ENCODE results near the gene SFMBT1.

SFMBT1 gene

DNA sequence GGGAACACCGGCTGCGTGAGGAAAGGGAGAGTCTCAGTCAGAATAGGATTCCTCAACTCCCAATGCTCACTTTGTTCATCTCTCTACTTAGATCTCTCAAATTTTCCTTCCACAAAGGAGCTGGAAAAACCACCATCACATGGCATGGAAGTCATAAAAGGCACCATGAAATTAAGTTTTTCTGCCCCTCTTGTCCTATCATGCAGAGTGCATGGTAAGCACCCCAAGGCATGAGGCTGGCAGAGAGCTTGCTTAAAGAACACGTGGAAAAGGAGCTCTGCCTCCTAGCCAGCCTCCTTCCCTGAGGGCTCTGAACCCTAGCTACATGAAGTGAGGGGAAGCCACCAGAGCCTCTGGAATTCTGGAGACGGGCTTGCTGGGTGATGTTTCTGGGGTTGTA is 166.3 kb downstream of the SFMBT1 start:
- H3K27me3 ChIP-seq (replicated peaks; ENCODE audit: control insufficient read depth, insufficient read depth, low read length, poor library complexity, severe bottlenecking) = no peaks in the 10 kb centered on the region
- peaks cover 4% of the 10 kb centered on the region for H3K4me1 ChIP-seq (ENCODE audit: control insufficient read depth, insufficient read depth, low read length, poor library complexity, severe bottlenecking)
- H3K9me3 ChIP-seq (ENCODE audit: control insufficient read depth, low read length) = no peaks in the 10 kb centered on the region
- no peak overlapping the region for H3K4me3 ChIP-seq (ENCODE audit: insufficient read depth, low read depth, low read length, poor library complexity, severe bottlenecking)
- H3K36me3 ChIP-seq (ENCODE audit: control insufficient read depth, insufficient read depth, low read length) = no peaks in the 10 kb centered on the region
- no peak overlapping the region for H3K27ac ChIP-seq (ENCODE audit: insufficient read depth, low read length, poor library complexity, severe bottlenecking)
- DNase-seq = no peak

DNA sequence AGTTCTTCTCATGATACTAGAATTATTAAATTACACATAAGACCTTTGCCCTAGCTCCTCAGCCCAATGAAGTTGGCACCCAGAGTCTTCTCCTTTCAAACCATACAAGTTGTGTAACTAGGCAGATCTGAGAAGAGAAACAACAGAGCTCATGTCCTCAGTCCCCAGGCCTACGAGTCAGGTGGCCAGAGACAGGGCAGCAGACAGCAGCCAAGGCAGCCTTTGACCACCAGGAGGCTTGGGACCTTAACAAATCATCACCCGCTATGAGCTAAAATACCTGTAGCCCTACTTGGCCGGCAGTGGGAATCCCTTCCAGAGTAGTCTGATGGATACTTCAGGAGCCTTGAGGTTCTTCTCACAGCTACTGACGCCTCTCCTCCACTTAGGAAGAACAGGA is 166.8 kb downstream of the SFMBT1 start:
- H3K27ac ChIP-seq (ENCODE audit: insufficient read depth, low read length, poor library complexity, severe bottlenecking) = no peak overlapping the region
- peaks cover 4% of the 10 kb centered on the region for H3K4me1 ChIP-seq (ENCODE audit: control insufficient read depth, insufficient read depth, low read length, poor library complexity, severe bottlenecking)
- H3K4me3 ChIP-seq (ENCODE audit: insufficient read depth, low read depth, low read length, poor library complexity, severe bottlenecking) = no peak overlapping the region
- no peaks in the 10 kb centered on the region for H3K36me3 ChIP-seq (ENCODE audit: control insufficient read depth, insufficient read depth, low read length)
- no peak for DNase-seq
- no peaks in the 10 kb centered on the region for H3K9me3 ChIP-seq (ENCODE audit: control insufficient read depth, low read length)
- no peaks in the 10 kb centered on the region for H3K27me3 ChIP-seq (replicated peaks; ENCODE audit: control insufficient read depth, insufficient read depth, low read length, poor library complexity, severe bottlenecking)

DNA sequence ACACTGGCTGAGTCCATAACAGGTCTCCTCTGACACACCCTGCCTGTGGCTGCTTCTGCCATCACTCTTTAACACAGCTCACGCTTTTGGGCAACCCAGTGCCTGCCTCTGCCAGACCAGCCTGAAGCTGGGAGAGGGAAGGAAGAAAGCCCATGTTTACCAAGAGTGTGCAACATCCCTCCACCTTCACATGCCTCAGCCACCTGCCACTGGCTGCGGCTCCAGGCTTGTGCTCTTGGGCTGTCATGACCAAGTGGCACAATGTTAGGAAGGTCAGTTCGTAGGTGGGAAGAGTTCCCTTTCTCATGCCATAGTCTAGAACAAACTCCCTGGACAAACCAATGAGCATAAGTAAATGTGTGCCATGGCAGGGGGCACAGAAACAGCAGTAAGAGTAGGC is 168.8 kb downstream of the SFMBT1 start:
- no peaks in the 10 kb centered on the region for H3K9me3 ChIP-seq (ENCODE audit: control insufficient read depth, low read length)
- H3K27me3 ChIP-seq (replicated peaks; ENCODE audit: control insufficient read depth, insufficient read depth, low read length, poor library complexity, severe bottlenecking) = no peaks in the 10 kb centered on the region
- peaks cover 4% of the 10 kb centered on the region for H3K4me1 ChIP-seq (ENCODE audit: control insufficient read depth, insufficient read depth, low read length, poor library complexity, severe bottlenecking)
- no peak for DNase-seq
- H3K36me3 ChIP-seq (ENCODE audit: control insufficient read depth, insufficient read depth, low read length) = no peaks in the 10 kb centered on the region
- no peak overlapping the region for H3K27ac ChIP-seq (ENCODE audit: insufficient read depth, low read length, poor library complexity, severe bottlenecking)
- H3K4me3 ChIP-seq (ENCODE audit: insufficient read depth, low read depth, low read length, poor library complexity, severe bottlenecking) = no peak overlapping the region

DNA sequence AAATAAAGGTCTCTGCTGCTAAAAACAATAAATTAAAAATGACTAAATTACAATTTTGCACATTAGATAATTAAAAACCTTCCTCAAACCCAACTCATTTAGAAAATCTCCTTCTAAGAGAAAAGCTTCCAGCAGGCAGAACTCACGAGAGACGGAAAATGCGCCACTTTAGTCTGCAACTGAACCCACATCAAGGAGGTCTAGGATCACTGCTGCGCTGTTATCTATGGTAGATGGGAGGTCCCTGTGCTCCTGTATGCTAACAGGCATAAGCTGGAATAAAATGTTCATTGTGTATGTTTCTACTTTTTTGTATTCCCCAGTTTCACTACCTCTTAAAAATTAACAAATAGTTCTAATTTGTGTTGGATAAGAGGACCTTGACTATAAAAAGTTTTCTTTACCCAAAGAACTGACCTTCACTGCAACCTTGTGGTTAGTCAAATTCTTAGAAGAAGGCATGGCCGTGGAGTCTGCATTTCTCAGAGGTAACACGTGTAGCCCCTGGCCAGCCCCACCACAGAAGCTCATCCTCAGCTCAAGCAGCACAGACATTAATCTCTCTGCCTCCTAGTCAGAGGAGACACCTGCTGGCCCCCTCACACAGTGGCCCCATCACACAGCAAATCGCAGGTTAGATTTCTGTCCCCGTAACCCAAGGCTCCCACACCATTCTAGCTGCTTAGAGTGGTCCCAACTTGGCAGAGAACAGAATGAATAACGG is 170.8 kb downstream of the SFMBT1 start:
- no peak overlapping the region for H3K4me3 ChIP-seq (ENCODE audit: insufficient read depth, low read depth, low read length, poor library complexity, severe bottlenecking)
- H3K27me3 ChIP-seq (replicated peaks; ENCODE audit: control insufficient read depth, insufficient read depth, low read length, poor library complexity, severe bottlenecking) = no peaks in the 10 kb centered on the region
- no peak for DNase-seq
- no peaks in the 10 kb centered on the region for H3K9me3 ChIP-seq (ENCODE audit: control insufficient read depth, low read length)
- peaks cover 4% of the 10 kb centered on the region for H3K4me1 ChIP-seq (ENCODE audit: control insufficient read depth, insufficient read depth, low read length, poor library complexity, severe bottlenecking)
- no peaks in the 10 kb centered on the region for H3K36me3 ChIP-seq (ENCODE audit: control insufficient read depth, insufficient read depth, low read length)
- no peak overlapping the region for H3K27ac ChIP-seq (ENCODE audit: insufficient read depth, low read length, poor library complexity, severe bottlenecking)

DNA sequence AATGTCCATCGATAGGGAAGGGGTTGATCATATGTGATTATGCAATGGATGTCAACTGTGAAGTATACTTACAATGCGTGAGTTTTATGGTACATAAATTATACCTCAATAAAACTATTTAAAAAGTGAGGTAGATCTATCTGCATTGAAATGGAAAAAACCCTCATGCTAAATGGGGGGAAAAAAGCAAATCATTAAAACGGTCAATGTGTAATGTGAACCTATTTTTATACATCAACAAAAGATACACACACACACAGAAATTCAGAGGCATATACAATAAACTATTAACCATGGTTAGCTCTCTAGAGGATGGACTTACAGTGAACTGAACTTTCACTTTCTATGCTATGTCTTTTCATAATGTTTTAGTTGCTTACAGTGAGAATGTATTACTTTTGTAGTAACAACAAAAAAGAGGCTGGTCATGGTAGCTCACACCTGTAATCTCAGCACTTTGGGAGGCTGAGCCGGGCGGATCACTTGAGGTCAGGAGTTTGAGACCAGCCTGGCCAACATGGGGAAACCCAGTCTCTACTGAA is 171.6 kb downstream of the SFMBT1 start:
- DNase-seq = no peak

DNA sequence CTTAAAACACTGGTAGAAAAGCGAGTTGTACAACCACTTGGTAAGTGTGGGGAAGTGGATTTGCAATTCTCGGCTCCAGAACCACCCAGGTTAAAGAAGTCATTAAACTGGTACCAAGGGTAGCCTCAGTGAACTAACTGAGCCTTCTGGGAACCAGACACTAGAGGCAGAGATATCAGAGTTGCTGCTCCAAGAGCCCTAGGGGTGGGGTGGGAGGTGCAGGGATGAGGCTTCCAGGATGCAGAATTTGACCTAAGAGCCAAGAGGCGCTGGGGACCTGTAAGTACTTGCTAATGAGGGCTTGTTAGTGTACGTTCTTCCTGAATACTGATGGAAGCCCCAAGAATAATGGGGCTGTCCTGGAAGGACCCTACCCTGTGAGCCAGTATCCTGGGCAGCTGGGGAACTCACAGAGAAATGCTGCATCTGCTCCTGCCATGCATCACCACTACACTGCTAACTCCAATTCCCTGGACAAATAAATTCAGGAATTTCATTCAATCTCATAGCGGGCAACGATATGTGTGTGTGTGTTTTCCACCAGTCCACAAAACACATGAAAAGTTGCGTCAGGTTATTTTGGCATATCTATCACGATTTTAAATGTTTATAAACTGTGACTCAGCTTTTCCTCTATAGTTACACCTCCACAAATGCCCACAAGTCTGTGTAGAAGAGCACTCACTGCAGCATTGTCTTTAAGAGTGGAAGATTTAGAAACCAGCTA is 172.3 kb downstream of the SFMBT1 start:
- H3K27me3 ChIP-seq (replicated peaks; ENCODE audit: control insufficient read depth, insufficient read depth, low read length, poor library complexity, severe bottlenecking) = no peaks in the 10 kb centered on the region
- peaks cover 4% of the 10 kb centered on the region for H3K36me3 ChIP-seq (ENCODE audit: control insufficient read depth, insufficient read depth, low read length)
- H3K27ac ChIP-seq (ENCODE audit: insufficient read depth, low read length, poor library complexity, severe bottlenecking) = no peak overlapping the region
- DNase-seq = no peak
- no peaks in the 10 kb centered on the region for H3K9me3 ChIP-seq (ENCODE audit: control insufficient read depth, low read length)
- H3K4me1 ChIP-seq (ENCODE audit: control insufficient read depth, insufficient read depth, low read length, poor library complexity, severe bottlenecking) = peaks cover 4% of the 10 kb centered on the region
- H3K4me3 ChIP-seq (ENCODE audit: insufficient read depth, low read depth, low read length, poor library complexity, severe bottlenecking) = no peak overlapping the region

More for the DNA sequence above, 171.6 kb downstream of the SFMBT1 start:
- Histone ChIP-seq H3K9me3 (ENCODE audit: control insufficient read depth, low read length) (no peaks in the 10 kb centered on the region), H3K4me1 (ENCODE audit: control insufficient read depth, insufficient read depth, low read length, poor library complexity, severe bottlenecking) (peaks cover 4% of the 10 kb centered on the region), H3K27ac (ENCODE audit: insufficient read depth, low read length, poor library complexity, severe bottlenecking) (no peak overlapping the region), H3K36me3 (ENCODE audit: control insufficient read depth, insufficient read depth, low read length) (peaks cover 4% of the 10 kb centered on the region), H3K4me3 (ENCODE audit: insufficient read depth, low read depth, low read length, poor library complexity, severe bottlenecking) (no peak overlapping the region), H3K27me3 (replicated peaks; ENCODE audit: control insufficient read depth, insufficient read depth, low read length, poor library complexity, severe bottlenecking) (no peaks in the 10 kb centered on the region)

DNA sequence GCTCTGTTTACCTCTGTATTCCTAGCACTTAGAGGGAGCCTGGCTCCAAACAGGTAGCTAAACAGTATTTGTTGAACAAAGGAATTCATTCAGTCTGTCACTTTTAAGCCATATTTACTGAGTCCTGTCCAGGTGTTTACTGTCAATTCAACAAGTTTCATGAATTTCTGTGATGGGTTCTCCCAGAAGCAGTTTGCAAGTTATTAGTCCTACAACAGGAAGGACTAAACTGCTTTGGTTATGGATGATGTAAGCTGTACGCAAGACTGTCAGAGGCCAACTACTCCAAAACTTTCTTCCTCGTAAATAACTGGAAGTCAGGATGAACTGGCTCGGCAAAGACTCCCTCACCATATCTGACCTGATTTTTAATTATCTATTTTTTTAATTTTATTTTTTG is 173.6 kb downstream of the SFMBT1 start:
- H3K36me3 ChIP-seq (ENCODE audit: control insufficient read depth, insufficient read depth, low read length) = peaks cover 4% of the 10 kb centered on the region
- H3K9me3 ChIP-seq (ENCODE audit: control insufficient read depth, low read length) = no peaks in the 10 kb centered on the region
- no peak overlapping the region for H3K27ac ChIP-seq (ENCODE audit: insufficient read depth, low read length, poor library complexity, severe bottlenecking)
- no peaks in the 10 kb centered on the region for H3K27me3 ChIP-seq (replicated peaks; ENCODE audit: control insufficient read depth, insufficient read depth, low read length, poor library complexity, severe bottlenecking)
- H3K4me1 ChIP-seq (ENCODE audit: control insufficient read depth, insufficient read depth, low read length, poor library complexity, severe bottlenecking) = peaks cover 4% of the 10 kb centered on the region
- no peak for DNase-seq
- H3K4me3 ChIP-seq (ENCODE audit: insufficient read depth, low read depth, low read length, poor library complexity, severe bottlenecking) = no peak overlapping the region

DNA sequence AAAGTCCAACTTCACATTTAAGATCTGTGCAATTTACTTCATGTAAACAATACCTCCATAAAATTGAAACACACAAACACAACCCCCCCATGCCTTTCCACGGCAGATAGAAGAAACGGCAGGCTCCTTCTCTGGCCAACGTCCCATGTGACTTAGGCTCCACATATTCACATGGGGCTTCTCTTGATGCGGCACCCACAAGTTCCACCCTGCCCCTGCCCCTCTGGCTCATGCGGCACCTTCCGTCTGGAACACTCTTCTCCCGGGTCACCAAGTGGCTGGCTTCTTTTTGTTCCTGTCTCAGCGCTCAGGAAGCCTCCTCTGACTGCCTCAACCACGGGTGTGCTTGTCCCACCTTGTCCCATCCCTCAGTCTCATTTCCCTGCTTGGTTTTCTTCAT is 174.1 kb downstream of the SFMBT1 start:
- Histone ChIP-seq H3K36me3 (ENCODE audit: control insufficient read depth, insufficient read depth, low read length) (peaks cover 7% of the 10 kb centered on the region), H3K27me3 (replicated peaks; ENCODE audit: control insufficient read depth, insufficient read depth, low read length, poor library complexity, severe bottlenecking) (no peaks in the 10 kb centered on the region), H3K4me1 (ENCODE audit: control insufficient read depth, insufficient read depth, low read length, poor library complexity, severe bottlenecking) (peaks cover 4% of the 10 kb centered on the region), H3K27ac (ENCODE audit: insufficient read depth, low read length, poor library complexity, severe bottlenecking) (no peak overlapping the region), H3K9me3 (ENCODE audit: control insufficient read depth, low read length) (no peaks in the 10 kb centered on the region), H3K4me3 (ENCODE audit: insufficient read depth, low read depth, low read length, poor library complexity, severe bottlenecking) (no peak overlapping the region)
- no peak for DNase-seq

DNA sequence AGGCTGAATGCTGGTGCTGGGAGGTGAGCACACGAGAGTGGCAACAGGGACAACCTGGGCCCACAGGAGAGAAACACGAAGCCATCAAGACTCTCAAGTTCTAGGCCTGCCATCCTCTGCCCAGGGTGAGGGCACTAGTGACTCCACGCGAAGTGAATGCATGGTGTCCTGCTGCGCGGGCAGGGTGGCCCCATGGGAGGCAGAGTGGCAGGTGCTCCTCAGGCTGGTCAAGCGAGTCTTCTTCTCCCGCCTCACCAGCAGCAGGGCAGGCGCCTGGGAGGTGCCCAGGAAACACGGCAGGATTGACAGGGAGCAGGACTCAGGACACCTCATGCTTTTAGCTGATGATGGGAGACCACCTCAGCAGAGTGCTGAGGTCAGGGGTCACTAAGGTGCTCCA is 175.4 kb downstream of the SFMBT1 start:
- H3K27ac ChIP-seq (ENCODE audit: insufficient read depth, low read length, poor library complexity, severe bottlenecking) = no peak overlapping the region
- no peak overlapping the region for H3K4me3 ChIP-seq (ENCODE audit: insufficient read depth, low read depth, low read length, poor library complexity, severe bottlenecking)
- H3K4me1 ChIP-seq (ENCODE audit: control insufficient read depth, insufficient read depth, low read length, poor library complexity, severe bottlenecking) = peaks cover 3% of the 10 kb centered on the region
- peaks cover 8% of the 10 kb centered on the region for H3K36me3 ChIP-seq (ENCODE audit: control insufficient read depth, insufficient read depth, low read length)
- DNase-seq = no peak
- H3K9me3 ChIP-seq (ENCODE audit: control insufficient read depth, low read length) = no peaks in the 10 kb centered on the region
- no peaks in the 10 kb centered on the region for H3K27me3 ChIP-seq (replicated peaks; ENCODE audit: control insufficient read depth, insufficient read depth, low read length, poor library complexity, severe bottlenecking)

DNA sequence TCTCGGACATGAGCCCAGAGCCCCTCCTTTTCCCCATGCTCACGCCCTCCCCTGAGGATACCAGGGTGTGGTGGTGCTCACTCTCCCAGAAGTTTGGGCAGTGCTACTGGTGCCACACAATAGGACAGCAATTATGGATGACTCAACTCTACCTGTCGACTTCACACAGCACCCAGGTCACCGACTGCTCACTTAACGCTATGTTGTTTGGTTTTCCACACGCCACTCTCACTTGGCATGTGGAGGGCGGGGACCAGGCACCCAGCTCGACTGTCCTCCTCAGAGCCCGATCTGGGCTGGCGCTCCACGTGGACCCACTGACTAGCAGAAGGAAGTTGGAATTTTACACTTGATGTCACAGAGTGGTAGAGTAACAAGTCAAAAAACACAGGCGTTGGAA is 179.4 kb downstream of the SFMBT1 start:
- no peak overlapping the region for H3K27ac ChIP-seq (ENCODE audit: insufficient read depth, low read length, poor library complexity, severe bottlenecking)
- no peaks in the 10 kb centered on the region for H3K9me3 ChIP-seq (ENCODE audit: control insufficient read depth, low read length)
- H3K4me3 ChIP-seq (ENCODE audit: insufficient read depth, low read depth, low read length, poor library complexity, severe bottlenecking) = no peak overlapping the region
- no peaks in the 10 kb centered on the region for H3K27me3 ChIP-seq (replicated peaks; ENCODE audit: control insufficient read depth, insufficient read depth, low read length, poor library complexity, severe bottlenecking)
- H3K4me1 ChIP-seq (ENCODE audit: control insufficient read depth, insufficient read depth, low read length, poor library complexity, severe bottlenecking) = no peaks in the 10 kb centered on the region
- no peak for DNase-seq
- peaks cover 8% of the 10 kb centered on the region for H3K36me3 ChIP-seq (ENCODE audit: control insufficient read depth, insufficient read depth, low read length)
